HG02943 (cell line): Measurements from ENCODE around the gene PFDN2.
"Not testable (repeated sequence)": the region's sequence is repeated elsewhere in the genome, so short reads cannot be mapped to it uniquely, and the experiment has no call there.

Experiments
- ATAC-seq: cut with Tn5 transposase; IDR thresholded peaks from one replicate; pipeline ENCODE4 v1.9.1; 2021; ENCODE audit warnings: mild to moderate bottlenecking, low read depth, moderate library complexity; ENCODE audit not compliant: unreplicated experiment

Gene PFDN2

DNA sequence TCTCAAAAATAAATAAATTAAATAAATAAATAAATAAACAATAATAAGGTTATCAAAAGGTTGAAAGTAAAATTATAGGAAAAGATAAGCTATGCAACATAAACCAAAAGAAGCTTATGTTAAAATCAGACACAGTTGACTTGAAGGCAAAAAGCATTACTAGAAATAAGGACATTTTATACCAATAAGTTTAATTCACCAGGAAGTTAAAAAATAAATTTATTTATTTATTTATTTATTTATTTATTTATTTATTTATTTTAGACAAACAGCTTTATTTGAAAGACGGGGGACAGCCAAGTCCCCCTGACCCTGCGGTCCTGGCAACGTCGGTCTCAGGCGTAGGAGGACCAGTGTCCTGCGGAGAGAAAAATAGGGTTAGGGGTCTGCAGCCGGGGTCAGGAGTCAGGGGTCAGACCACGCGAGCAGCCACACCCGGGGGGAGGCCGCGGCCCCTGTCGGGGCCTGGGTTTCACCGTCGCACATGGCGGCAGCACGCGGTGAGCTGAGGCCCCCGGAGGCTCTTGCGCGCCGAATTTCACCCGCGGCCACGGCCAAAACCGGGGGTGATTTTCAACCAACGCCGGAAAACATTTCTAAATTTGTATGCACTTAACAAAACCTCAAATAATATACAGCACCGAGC, 23.0 kb upstream of the PFDN2 start:
- no peak for ATAC-seq

DNA sequence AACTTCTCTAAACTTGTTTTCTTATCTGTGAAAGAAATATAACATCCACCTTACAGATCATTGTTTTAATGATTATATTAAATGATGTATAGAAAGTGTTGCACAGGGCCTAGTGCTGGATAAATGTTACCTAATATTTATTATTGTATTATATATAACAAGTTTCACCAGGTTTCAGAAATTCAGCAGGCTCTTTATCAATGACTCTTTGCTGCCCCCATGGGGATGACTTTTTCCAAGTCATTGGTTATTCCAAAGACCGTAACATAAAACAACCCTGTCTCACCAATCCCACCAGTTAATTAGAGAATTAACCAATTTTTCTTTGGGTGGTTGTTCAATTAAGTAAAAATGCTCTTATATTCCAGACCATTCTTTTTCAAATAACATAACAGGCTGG, 21.9 kb upstream of the PFDN2 start:
- ATAC-seq: no peak

DNA sequence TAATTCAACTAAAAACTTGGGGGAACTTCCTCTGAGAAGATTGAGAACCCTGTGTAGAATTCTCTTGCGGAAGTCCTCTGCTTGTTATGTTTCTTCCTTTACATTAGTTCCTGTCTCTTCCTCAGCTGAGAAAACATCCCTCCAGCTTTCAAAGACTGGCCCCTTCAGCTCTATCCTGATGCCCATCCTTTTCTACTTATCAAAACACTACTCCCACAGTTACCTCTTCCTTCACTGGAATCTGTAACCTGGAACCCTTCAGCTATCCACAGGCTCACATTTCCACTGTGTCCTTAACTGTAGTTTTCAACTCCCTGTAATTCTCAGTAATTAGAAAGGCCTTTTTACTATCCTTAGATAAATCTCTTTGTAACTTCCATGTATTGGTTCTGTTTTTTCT, 20.6 kb upstream of the PFDN2 start:
- no peak for ATAC-seq

DNA sequence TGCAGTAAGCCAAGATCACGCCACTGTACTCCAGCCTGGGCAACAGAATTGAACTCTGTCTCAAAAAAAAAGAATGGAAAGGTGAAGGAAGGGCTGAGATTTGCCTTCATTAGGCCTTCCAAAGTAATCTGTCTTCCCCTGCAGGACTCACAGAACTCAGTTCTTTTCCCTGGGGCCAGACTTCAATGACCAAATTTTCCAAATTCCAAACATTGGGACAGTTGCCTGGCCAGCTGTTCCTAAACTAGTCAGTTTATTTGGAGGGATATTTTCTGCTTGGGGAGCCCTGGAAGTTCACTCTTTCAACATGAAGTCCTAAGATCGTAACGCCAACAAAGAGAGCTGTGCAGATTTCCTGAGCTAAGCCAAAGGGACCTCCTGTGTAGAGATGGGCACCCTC, 20.0 kb upstream of the PFDN2 start:
- ATAC-seq: no peak

DNA sequence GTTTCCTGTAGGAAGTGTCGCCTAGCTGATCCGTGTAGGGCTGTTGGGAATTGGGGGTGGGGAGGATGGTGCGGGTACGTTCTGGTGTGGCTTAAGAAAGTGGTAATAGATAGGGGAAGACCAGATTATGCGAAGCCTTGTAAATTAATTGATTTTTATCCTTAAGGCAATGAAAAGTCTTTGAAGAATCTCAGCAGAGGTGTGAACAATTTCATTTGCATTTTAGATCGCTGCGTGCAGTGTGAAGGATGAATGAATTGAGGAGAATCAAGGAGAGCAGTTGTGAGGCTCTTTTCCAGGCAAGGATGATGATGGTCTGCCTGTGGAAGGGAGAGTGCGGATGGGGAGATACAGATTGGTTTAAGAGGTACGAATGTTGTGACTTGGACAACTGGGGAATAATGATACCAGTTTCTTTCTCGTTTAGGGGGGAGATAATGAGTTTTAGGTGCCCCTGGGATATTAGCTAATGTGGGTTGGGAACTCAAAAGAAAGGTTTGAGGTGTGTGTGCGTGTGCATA, 15.4 kb upstream of the PFDN2 start:
- no peak for ATAC-seq

DNA sequence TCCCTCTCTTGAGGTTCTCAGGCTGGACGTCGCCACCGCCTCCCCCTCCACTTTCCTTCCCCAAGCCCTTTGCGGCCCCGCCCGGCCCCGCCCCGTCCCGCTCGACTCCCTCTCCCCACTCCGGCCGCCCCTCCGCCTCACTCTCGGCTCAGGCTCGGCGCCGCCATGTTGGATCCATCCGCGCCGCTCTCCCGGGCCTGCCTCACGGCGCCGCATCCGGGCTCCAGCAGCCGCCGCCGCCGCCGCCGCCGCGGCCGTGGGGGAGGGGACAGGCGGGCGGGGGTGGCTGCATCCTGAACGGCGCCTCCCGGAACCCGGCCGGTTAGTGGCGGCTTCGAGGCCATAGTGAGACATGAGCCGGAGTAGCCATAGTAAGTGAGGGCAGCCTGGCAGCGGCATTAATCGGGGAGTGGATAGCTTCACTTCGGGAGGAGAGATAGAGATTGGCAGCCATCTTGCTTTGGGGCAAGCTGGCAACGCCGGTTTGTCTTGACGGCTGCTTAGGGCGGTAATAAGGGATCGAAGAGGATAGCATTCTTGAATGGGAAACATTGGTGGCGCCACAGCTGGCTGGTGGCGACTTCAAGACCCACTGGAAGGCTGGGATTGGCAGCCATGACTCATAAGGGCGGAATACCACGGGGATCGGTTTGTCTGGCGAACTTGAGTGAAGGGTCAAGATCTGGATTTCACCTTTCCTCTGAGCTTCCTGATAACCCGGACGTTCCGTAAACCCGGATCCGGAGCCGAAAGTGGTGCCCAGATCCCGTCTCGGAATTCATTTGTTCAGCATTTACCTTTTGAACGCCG, 14.8 kb upstream of the PFDN2 start, which contains the start of gene DEDD:
Gene DEDD (minus strand): TSS at position 258 of the 810 bp plus-strand sequence. CDS start 8,205 bp downstream, outside the sequence.
- ATAC-seq: peak; percentile 92

DNA sequence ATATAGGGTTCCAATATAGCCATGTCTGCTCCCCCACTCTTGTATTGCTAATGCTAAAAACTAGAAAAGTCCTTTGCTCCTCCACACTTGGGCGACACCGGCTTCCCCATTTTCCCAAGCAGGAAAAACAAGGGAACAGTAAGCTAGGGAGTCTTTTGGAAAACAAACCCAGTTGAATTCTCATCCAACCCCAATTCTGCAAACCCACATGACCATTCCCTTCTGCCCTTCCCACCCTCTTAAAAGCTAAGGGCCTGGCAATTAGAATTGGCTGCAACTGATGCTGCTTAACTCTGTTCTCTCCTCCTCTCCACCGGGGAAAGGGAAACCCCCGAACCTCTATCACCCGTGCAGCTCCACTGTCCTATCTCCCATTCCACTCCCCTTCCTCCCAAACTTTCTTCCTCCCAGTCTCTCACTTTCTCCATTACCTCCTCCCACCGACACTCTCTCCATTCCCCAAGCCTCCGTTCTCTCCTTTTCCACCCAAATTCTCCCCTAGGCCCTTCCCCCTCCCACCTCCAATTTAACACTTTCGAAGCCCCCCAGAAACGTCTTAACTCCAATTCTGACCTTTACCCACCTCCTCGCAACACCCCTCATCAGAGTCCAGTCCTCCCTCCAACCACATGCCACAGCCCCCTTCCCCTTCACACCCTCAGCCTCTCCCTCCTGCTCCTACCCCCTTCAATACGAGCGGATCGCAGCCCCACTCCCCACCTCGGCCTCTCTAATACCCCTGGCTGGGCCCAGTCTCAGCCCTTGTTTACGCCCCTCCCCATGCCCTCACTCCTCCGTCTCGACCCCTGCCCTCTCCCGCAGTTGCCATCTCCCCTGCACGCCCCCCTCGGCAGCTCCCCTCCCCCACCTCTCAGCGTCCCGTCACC, 13.9 kb upstream of the PFDN2 start:
- no peak for ATAC-seq

DNA sequence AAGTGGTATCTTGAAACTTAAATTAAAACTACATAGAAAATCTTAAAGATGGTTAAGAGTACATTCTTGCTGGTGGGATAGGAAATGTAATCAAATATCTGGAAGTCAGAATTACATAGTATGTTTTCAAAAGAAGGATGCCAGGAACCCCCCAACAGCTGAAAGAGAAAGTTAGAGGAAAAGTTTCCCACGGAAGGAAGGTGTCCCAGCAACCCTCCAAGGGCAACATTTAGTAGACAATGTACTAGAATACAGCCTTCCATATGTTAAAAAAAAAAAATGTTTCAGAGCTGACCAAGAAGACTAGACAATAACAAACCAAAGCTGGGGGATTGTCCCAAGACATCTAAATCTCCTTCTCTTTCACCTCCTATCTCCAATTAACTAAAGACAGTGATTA, 12.4 kb upstream of the PFDN2 start:
- ATAC-seq: no peak

DNA sequence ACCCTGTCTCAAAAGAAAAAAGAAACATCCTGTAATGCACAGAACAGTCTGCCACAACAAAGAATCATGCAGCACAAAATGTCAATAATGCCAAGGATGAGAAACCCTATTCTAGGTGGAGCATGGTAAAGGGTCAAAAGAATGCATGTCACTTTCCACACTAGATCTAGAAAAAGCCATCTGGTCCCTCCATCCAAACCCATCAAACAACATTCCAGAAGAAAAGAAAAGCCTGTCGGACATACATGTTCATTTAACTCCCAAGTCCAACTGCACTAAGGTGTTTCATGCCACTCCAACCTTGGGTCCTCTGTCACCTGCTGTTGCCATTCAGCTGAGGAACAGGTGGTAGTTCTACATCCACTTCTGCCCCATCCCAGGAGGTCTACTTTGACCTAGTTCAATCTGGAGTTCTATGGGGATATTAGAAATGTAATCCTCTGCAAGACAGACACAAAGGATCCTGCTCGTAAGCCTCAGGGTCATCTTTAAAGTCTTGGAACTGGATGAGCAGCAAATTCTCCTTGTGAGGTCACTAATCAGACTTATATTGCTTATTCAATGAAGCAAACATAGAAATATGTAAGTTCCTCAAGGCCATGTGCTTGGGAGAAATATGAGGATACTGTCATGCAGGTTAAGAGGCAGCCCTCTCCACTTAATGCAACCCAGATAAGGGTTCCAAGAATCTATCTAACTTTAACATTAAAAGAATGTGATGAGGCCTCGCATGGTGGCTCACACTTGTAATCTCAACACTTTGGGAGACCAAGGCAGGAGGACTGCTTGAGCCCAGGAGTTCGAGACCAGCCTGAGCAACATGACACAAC, 11.0 kb upstream of the PFDN2 start:
- no peak for ATAC-seq

DNA sequence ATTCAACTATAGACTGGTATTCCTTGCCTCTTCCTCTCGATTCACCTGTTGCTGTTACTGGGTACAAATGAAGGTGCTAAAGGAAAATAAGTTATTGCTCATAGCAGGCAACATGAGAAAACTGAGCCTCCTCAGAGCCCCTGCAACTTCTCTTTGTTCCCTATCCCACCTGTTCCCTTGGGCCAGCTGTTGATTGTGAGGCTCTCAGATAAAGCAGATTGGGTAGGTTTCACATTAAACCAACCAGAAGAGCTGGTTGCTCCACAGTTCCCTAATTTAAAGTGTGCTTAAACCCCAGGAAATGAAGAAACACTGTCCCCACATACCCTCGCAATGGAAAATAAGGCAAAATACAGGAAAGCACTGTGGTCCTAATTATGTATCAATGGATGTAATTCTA, 9.8 kb upstream of the PFDN2 start:
- ATAC-seq: no peak

DNA sequence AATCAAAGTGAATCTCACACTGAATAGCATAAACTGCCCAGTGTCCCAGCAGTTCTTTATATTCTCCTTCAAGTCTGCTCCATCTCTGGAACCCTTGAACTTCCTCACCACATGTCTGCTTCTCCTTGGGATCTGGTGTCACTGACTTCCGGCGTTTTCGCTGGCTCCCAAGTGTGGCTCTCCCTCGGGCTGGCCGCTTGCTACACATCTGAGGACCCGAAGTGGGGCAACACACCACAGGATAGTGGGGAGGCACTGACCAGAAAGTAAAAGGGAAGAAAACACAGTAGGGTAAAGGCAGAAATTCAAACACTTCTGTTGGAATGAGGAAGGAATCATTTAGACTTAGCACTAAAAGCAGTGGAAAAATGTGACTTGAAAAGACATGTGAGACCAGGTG, 5.1 kb upstream of the PFDN2 start:
- ATAC-seq: no peak

DNA sequence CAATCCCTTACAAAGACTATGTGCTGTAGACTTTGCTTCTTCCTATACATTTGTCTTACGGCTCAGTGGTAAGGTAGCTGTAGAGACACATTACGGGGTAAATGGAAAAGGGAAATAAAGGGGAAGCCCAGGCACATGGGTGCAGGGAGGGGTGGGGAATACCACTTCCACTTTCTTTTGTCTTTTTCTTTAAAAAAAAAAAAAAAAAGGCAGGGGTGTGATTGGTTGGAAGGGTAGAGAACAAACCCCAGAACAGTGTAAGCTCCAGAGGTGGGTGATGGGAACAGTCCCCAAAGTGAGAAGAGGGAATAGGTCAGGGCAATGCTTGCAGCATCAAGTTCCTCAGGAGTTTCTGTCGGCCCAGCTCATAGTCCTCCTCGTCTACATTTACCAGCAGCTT, 4.0 kb upstream of the PFDN2 start:
- no peak for ATAC-seq

DNA sequence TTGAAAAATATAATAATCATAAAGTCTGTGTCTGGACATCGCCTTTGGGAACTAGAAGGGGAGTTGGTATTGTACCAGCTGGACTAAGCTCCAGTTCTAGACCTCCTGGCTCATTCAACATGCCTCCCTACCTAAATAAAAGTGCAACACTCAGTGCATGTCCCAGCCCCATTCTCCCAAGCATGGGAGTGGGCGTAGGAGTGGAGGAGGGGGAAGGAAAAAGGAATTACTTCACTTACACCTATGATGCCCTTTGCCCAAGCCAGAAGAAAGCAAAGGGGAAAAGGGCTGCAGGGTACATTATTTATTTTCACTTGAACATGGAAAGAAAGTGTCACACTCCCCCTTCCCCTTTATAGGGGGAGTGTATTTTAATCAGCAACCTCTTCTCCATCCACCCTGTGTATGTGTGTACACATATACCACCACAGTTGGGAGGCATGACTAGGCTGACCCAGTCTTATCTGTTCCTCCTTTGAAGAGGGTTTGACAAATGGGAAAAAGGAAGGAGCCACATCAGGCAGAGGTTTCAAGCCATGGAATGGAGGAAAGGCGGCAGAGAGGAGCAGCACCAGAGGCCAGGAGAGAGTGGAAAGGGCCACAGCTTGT, 3.3 kb upstream of the PFDN2 start:
- ATAC-seq: no peak

DNA sequence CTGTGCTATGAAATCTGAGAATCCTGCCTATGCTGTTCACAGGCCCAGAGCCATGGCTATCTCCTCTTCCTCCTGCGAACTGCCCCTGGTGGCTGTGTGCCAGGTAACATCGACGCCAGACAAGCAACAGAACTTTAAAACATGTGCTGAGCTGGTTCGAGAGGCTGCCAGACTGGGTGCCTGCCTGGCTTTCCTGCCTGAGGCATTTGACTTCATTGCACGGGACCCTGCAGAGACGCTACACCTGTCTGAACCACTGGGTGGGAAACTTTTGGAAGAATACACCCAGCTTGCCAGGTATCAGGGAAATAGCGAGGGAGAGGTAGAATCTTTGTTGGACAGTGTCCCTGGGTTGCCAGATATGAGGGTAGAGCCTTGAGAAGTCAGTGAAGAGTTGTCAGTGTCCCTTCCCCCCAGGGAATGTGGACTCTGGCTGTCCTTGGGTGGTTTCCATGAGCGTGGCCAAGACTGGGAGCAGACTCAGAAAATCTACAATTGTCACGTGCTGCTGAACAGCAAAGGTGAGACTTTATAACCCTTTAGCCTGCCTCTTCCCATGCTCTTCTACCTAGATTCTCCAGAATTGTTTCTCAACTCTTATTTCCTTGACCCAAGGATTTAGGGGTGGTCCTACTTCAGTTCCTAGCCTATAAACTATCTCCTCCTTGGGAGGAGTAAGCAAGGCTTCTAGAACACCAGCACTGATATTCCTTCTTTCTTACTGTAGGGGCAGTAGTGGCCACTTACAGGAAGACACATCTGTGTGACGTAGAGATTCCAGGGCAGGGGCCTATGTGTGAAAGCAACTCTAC, 1.5 kb upstream of the PFDN2 start:
- ATAC-seq: no peak

DNA sequence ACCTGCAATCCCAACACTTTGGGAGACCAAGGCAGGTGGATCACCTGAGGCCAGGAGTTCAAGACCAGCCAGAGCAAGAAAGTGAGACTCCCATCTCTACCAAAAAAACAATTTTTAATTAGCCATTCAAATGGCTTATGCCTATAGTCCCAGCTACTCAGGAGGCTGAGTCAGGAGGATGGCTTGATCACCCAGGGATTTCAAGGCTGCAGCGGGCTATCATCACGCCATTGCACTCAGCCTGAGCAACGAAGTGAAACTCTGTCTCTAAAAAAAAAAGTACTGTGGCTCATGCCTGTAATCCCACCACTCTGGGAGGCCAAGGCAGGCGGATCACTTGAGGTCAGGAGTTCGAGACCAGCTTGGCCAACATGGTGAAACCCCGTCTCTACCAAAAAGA, 1.9 kb downstream of the PFDN2 start:
- not testable (repeated sequence) for ATAC-seq

DNA sequence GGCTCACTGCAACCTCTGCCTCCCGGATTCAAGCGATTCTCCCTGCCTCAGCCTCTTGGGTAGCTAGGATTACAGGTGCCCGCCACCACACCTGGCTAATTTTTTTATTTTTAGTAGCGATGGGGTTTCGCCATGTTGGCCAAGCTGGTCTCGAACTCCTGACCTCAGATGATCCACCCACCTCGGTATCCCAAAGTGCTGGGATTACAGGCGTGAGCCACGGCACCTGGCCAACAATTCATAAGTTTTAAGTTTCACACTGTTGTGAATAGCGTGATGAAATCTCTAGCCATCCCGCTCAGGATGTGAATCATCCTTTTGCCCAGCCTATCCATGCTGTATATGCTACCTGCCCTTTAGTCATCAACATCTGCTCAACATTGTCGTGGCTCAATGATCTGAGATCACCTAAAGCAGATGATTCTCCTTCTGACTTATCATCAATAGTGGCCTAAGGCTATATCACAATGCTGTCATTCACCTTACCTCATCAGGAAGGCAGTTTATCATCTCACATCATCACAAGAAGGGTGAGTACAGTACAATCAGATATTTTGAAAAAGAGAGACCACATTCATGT, 2.6 kb downstream of the PFDN2 start:
- ATAC-seq: no peak

DNA sequence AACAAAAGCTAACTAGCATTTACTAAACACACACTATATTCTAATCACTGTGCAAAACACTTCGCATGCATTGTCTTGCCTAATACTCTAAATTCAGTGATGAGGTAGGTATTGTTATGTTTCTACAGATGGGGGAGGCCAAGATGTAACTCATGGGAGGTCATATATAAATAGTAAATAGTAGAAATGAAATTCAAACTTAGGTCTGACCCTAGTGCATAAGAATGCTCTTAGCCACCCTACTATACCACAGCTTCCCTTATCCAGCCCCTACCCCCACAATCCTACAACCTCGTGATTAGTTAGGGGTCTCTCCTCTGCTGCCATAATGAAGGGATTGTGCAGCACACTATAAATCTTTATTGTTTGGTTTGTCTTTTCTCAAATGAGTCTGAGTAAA, 3.3 kb downstream of the PFDN2 start:
- ATAC-seq: no peak

DNA sequence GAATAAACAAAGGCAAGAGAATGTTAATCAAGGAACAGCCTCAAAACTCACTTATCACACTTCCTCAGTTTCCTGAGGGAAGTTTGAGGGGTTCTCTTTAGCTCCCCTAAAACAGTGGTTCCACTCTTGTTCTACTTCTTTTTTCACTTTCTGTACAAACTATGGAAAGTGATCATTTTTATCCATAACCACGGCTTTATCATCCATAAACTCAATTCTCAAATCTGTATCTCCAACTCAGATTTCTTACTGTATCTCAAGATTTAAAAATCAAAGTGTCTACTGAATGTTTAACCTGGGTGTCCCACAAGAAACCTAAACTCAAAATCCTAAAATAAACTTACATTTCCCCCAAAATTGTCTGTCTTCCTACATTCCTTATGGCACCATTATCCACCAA, 3.9 kb downstream of the PFDN2 start:
- no peak for ATAC-seq
